Vagina (tissue), 2 donors: ENCODE results near the gene ASB6.

Experiments
- POLR2A ChIP-seq, 2 donors: fragments of 450-650 bp; IDR thresholded peaks; one replicate each; pipeline ENCODE4 v1.6.1; 2017; ENCODE audit warnings: antibody characterized with exemption in 2 of 2, mild to moderate bottlenecking in 2 of 2, moderate library complexity in 2 of 2
- POLR2AphosphoS5 ChIP-seq, 2 donors: sonication (generic); formaldehyde crosslinking; IDR thresholded peaks; one replicate each; pipeline ENCODE4 v1.9.0; 2017; ENCODE audit warnings: antibody characterized with exemption in 2 of 2, mild to moderate bottlenecking in 2 of 2, low read depth in 1 of 2; ENCODE audit not compliant: insufficient read depth in 1 of 2
- TF ChIP-seq, protein P1 (sequence below), 3 experiments: fragments of 450-650 bp in 2 of 3; fragments of 200-600 bp in 1 of 3; sonication (generic) in 1 of 3; IDR thresholded peaks; one replicate each; pipeline ENCODE4 v1.5.1; 2017 to 2019; ENCODE audit warnings: antibody characterized with exemption in 3 of 3, mild to moderate bottlenecking in 2 of 3, moderate library complexity in 2 of 3

- TF ChIP-seq POLR2A (IDR thresholded peaks at IDR 0.05) (no peak), POLR2AphosphoS5 (IDR thresholded peaks at IDR 0.05; ENCODE audit: insufficient read depth in 1 of 2, low read depth in 1 of 2) (no peak)
- TF ChIP-seq, protein P1, sequence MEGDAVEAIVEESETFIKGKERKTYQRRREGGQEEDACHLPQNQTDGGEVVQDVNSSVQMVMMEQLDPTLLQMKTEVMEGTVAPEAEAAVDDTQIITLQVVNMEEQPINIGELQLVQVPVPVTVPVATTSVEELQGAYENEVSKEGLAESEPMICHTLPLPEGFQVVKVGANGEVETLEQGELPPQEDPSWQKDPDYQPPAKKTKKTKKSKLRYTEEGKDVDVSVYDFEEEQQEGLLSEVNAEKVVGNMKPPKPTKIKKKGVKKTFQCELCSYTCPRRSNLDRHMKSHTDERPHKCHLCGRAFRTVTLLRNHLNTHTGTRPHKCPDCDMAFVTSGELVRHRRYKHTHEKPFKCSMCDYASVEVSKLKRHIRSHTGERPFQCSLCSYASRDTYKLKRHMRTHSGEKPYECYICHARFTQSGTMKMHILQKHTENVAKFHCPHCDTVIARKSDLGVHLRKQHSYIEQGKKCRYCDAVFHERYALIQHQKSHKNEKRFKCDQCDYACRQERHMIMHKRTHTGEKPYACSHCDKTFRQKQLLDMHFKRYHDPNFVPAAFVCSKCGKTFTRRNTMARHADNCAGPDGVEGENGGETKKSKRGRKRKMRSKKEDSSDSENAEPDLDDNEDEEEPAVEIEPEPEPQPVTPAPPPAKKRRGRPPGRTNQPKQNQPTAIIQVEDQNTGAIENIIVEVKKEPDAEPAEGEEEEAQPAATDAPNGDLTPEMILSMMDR (IDR thresholded peaks at IDR 0.05) = no peak
Measured at GRCh38 chr9:129687391-129687790, 45.4 kb upstream of the ASB6 start.
